ENCODE results near the gene TNKS2.
"Not testable (repeated sequence)": the region's sequence is repeated elsewhere in the genome, so short reads cannot be mapped to it uniquely, and the experiment has no call there.

TNKS2 gene

DNA sequence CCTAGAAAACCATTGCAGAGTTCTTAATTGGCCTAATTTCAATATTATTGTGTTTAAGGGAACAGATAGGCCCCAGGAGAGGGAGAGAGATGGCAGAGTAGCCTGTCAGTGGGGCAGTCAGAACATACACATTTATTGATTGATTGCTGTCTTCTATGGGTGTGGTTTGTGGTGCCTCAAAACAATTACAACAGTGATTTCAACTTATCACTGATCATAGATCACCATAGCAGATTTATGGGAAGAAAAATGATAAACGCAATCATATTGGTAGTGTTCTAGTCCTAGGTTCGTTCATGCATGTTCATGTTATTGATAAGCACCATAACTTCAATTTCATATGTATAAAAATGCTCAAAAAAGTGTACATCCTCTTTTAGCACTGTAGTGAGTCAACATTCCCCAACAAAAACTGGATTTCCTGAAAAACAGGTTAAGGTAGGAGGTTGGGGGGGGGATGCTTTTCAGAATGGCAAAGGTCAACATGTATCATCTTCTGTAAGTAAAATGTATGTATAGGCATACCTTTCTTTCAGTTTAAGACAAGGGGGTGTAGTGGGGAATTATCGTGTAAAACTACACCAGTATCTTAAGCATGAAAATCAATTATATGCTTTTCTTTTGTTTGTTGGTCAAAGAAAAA, 1.1 kb upstream of the TNKS2 start:
- FAIRE-seq: no peak

DNA sequence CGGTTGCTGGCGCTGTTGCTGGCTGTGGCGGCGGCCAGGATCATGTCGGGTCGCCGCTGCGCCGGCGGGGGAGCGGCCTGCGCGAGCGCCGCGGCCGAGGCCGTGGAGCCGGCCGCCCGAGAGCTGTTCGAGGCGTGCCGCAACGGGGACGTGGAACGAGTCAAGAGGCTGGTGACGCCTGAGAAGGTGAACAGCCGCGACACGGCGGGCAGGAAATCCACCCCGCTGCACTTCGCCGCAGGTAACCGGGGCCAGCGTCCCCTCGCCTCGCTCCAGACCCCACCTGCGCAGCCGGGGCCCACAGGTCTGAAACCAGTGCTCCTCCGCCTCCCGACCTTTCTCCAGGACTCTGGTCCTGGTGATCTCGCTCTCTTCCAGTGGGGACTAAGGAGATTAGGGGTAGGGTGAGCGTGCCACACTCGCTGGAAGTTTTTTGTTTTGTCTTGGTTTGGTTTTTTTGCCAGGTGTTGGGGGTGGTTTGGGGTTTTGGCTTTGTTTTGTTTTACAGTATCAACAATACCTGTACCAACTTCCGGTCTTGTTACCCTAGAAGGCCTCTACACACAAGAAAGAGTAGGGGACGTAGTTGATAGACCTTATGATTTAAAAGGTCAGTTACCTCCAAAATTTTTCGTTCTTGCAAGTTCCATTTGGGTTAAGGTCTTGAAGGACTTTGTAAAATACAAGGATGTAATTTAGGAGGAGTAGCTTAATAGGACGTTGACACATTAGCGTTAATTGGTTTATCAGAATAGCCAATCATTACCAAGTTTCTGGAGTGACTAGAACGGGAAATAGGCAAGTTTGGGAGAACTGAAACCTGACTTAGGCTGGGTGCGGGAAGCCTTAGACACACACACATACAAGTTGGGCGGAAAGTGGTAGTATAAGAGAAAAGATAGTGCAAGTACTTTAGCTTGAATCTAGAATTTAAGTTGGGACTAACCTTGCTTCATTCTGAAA, 704 bp downstream of the TNKS2 start:
- FAIRE-seq: peak; percentile 3

DNA sequence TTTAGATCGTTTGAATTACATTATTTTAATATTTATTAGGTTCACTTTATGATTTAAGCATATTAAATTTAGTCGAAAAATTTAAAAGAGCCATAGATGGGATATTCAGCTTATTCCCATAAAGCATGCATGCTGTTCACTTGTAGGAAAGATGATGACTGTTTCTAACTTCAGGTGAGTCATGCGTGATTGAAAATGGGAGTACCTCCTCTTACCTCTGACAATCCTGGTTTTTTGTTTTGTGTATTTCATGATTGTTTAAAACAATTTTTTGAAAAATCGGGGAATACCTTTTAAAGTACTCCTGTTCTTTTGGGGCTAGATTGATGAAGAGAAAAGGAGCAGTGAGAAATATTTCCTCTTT, 1.4 kb downstream of the TNKS2 start:
- FAIRE-seq: no peak

DNA sequence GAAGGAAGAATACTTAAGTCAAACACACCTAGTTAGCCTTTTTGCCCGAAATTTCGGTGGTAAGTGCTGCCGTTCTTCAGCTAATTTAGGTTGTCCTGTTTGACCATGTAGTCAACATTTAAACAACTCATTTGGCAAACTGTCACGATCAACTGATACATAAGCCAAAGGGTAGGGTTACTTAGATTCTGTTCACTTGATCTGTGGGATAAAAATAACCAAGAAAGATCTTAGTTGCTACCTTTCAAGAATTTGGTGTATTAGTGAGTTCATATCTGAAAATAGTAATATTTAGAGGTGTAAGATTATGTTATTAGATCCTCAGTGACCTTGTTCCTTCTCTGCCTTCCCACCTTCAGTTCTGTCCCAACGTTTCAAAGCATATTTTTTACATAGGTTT, 2.0 kb downstream of the TNKS2 start:
- no peak for FAIRE-seq

DNA sequence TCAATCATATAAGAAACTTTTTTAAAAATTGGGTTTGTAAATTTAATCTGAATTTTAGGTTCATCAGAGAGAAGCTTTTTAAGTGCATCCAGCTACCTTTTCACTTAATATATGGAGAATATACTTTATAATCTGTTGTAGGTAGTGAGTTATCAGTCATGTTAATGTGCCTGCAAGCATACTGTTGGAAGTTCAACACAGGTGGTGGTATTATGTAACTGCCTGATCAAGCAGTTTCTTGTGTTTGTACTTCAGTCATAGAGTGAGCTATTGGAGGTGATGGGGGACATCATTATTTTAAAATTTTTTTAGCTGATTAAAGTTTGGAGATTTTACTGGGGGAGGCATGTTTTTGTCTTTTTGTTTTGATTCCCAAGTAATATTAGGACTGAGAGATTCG, 2.5 kb downstream of the TNKS2 start:
- FAIRE-seq: no peak

DNA sequence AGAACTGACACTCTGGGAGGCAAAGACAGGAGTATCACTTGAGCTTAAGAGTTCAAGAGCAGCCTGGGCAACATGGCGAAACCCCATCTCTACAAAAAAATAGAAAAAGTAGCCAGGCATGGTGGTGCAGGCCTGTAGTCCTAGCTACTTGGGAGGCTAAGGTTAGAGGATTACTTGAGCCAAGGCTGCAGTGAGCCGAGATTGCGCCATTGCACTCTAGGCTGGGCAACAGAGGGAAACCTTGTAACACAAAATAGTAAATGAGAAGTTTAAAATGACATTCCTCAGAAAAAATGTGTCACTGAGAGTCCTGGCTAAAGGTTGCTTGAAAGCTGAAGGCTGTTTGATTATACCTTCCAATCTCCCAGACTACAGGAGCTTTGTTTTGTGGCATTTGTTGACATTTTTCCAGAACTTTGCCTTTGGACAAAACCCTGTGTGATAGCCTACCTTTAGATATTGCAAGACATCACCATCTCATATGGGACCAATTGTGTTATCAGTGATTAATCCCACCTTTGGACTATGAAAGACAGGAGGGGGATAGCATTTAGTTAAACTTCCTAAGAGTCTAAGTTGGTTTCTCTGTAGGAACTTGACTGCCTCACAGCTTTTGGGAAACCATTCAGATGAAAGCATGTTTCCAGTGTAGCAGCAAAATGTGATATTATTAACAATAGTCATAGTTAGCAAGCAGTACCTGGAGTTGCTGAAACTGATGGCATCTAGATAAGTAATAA, 5.3 kb downstream of the TNKS2 start:
- no peak for FAIRE-seq

DNA sequence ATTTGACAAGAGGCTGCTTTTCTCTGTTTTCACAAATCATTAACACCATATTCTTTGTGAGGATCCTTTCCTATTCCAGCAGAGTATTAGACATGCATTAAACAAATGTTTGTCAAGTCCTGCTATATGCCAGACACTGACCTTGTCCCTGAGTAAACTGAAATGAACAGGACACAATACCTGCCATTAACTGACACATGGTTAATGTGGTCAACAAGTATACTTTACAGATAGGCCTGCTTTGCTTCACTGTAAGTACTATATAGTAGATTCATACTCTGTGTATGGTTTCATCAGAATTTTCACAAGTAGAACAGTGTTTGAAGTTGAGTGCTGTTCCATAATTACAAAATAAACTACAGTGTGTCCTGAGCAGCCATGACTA, 5.9 kb downstream of the TNKS2 start:
- FAIRE-seq: no peak

DNA sequence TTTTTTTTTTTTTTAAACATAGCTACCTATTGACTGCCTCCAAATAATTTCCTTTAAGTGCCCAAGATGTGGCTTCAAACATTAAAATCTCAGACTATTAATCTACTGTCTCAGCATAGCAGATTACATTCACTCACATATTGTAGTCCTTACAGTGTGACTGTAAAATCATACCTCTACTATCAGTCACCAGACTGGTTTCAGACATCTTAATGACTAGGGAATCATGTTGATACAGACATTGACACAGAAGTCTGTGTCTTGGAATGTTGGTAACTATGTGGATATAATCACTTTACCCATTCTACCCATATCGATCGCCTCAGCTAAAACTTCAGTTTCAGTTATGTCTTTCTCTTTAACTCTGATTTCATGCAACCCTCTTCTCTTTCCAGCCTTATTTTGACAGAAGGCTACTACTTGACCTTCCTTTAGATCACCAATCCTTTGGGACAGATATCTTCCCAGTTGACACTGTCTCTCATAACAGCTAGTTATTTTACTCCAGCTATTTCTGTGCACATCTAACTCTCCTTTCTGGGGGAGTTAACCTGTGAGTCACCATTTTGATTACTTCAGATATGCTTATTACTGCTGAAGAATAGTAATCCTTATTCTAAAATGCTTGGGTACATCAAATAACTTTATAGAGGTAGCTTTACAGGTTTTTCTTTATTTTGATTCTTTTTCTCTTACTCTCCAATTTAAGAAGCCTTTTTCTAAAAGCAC, 7.0 kb downstream of the TNKS2 start:
- no peak for FAIRE-seq

DNA sequence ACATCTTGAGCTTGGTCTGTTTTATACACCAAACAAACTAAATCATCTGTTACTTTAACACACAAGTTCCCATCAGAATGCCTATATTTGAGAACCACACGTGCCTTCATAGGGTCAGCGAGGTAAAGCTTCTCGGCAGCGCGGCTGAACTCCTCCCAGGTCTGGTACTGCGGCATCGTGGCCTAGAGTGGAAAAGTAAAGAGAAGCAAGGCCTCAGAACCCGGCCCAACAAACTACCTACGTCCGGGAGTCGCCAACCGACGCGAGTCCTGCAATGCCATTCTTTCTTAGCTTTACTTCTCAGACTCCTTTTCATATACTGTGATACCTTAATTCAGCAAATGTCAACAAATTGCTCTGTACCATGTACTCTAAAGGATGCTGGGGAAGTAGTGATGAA, 9.0 kb downstream of the TNKS2 start:
- not testable (repeated sequence) for FAIRE-seq

DNA sequence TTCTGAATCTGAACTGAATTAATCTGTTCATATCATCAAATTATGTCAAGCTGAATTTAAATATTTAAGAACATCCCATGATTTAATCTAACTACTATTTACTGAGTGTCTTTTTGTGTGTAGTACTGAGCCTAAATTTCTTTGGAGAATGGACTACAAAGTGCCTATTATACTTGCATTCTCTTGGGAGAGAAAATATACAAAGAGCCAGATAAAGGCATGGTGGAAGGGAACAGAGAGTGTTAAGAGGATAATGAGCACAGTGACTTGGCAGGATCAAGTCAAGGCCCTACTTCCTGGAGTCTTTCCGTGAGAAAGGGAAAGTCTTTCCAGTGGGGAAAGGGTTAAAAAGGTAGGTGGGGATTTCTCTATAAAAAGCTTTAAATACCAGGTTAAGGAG, 15.0 kb downstream of the TNKS2 start:
- FAIRE-seq: no peak

DNA sequence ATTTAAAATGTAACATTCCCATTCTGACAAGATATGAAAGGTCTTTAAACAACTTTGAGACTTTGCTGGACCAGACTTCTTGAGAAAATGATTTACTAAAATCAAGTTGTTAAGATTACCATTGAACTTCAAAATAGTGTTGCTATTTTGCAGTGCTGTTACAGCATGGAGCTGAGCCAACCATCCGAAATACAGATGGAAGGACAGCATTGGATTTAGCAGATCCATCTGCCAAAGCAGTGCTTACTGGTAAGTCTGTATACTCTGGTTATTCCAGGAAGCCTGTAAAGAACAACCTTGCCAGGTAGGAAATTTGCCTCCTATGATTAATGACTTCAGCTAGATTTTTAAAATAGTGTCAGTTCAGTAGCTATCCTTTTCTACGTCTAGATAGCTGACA, 18.8 kb downstream of the TNKS2 start:
- peak; percentile 34 for FAIRE-seq

DNA sequence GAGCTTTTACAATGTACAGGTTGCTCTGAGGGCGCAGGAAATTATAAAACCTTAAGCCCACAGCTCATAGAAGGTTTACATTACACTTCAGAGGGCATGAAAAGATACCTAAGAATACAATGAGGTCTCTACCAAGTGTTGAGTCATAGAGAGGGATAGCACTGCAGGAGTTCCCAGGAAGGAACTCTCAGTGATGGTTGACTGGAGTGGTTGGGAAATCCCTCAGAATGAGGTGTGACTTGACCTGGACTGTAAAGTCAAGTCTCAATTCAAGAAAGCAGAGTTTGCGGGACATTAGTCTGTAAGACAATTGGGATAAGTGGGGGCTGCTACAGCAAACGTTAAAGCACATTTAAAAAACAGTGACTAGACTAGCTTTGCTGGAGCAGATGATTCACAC, 21.9 kb downstream of the TNKS2 start:
- FAIRE-seq: no peak

DNA sequence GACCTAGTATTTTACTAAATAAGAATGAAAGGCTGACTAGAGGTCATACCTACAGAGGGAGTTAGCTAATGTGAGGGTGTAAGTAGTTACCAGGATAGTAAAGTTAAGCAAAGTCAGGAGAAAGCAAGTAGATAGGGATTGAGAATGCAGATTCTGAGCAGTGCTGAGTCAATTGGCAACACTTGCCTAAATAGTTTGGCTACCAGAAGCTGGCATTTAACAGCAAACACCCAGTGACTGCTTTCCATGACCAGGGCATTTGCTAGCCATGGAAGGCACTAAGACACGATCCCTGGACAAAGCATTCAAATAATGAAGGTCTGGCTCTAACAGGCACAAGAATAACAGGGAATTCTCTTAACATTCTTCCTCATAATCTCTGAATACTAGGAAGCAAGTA, 25.9 kb downstream of the TNKS2 start:
- FAIRE-seq: no peak

DNA sequence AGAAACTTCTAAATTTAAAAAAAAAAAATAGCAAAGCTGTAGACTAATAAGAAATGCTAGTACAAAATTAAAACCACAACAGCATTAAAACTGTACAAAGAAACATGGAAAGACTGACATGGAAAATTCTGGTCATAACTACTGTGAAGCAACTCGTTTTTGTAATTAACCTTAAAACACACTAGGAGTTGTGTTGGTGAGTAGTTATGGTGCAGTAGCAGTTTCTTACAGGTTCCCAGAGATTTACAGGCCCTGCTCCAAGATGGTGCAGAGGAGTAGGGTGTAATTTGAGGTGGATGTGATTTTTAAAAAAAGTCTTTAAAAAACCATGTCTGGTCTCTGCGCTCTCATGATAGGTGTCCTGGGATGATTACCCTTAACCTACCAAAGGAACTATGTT, 31.0 kb downstream of the TNKS2 start:
- FAIRE-seq: no peak

DNA sequence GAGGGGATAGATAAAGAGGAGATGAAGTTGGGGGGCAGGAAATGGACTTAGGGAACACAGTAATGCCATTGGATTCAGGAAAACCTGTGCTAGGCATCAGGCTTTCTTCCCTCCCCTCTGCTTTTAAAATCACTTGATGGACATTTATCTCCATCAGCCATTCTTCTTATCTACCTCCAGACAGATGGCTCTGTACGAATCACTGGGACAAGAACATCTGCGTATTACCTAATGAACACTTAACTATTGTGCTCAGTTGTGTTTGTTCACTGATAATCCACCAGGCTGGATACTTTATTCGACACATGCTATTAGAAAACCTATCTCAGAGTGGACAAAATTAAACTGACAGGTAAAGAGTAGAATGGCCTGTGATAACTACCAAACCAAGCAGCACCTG, 40.0 kb downstream of the TNKS2 start:
- FAIRE-seq: no peak

DNA sequence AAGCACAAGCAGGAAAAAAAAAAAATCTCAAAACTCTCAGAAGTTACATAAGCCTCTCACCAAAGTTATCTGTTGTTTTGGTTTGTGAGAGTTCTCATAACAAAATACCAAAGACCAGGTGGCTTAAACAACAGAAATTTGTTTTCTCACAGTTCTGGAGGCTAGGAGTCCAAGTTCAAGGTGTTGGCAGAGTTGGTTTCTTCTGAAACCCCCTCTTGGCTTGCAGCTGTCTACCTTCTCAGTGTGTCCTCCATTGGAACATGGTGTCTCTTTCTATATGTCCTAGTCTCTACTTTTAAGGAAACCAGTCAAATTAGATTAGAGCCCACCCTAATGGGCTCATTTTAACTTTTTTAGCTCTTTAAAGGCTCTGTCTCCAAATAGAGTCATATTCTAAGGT, 44.9 kb downstream of the TNKS2 start:
- FAIRE-seq: no peak

DNA sequence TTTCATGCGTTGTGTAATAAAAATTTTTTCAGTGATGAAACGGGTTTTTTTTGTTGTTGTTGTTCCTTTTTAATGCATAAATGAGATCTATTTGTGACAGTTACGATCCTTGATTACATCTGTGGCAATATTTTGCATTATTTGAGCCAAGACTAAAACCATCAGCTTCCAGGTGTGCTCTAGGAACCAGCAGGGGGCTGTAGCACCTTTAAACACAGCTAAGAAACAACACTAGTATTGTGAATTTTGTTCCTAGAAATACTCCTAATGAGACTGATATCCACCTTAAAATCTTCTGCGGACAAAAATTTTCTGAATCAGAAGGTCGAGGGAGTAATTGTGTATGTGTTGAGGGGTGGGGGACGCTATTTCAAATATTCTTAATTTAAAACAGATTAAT, 58.4 kb downstream of the TNKS2 start:
- no peak for FAIRE-seq

DNA sequence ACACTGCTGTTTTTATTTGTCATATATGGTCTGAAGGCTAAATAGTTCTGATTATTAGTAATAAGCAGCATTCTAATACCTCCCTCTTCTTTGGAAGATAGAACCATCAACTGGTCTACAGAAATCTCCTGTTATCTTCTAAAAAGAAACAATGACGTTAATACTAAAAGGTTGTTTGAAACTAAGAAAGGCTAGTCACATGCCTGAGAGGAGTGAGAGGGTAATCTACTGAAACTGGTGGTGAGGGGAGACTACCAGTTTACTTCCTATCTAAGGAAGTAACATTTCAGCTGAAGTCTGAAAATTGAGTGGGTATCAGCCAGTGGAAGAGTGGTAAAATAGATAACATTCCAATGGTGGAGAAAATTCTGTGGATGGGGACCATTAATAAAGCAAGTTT, 62.7 kb downstream of the TNKS2 start:
- FAIRE-seq: no peak

DNA sequence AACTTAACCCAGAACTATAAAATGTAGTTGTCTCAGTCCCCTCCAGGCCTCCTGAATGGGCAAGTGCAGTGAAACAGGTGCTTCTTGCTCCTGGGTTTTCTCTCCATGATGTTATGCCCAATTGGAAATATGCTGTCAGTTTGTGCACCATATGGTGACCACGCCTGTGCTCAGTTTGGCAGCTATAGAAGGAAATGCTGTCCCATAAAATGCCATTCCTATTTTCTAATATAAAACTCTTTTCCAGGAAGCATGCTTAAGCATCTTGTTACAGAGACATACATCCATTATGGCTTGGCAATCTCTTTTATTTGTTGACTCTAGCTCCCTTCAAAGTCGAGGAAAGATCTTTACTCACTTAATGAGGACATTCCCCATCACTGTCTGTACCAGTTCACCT, 65.9 kb downstream of the TNKS2 start:
- FAIRE-seq: no peak

DNA sequence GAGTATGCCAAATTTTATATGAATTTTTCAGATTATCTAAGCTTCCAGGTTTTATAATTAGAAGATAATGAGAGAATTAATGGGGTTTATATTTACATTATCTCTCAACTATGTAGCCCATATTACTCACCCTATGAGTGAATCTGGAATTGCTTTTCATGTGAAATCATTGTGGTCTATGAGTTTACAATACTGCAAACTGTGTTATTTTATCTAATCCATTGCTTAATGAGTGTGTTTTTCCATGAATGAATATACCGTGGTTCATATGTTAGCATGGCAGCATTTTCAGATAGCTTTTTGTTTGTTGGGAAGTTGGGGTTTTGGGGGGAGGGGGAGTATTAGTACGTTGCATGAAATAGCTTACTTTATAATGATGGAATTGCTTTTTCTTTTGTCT, 66.5 kb downstream of the TNKS2 start:
- no peak for FAIRE-seq

DNA sequence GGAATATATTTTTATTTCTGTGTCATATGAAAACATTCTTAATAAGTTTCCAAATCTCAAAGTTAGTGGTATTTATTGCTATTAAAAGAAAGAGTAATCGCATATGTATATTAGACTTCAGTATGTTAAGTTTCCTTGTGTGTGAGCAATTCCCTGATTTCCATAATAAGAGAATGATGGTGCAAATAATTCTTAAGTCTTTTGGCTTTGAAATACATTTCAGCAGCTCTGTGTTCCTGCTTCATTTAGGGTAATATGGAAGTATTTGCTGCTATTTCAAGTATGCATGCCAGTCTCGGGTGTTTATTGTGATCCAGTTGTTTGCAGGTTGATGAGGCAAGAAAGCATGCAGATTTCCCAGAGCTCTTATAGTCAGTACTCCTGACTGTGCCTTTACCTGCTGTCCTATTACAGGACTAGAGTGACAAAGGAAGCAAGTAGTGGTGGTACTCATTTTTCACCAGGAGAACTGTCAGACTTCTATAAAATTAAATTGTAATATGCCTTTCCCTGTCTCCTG, 67.4 kb downstream of the TNKS2 start:
- FAIRE-seq: peak; percentile 34

DNA sequence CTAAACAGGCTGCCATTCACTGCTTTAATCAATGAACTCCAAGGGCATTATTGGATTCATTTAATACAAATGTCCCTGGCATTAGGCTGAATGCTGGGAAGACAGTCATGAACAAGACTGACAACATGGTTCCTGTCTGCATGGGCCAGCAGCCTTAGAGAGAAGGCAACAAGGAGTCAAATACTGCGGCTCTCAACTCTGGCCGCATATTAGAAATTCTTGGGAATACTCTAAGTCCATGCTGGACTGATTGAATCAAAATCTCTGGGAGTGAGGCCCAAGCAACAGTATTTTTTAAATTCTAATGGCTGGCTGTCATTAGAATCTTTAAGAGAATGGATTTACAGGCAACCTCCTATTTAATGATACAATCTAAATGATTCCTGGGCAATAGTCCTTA, 76.9 kb downstream of the TNKS2 start:
- no peak for FAIRE-seq

DNA sequence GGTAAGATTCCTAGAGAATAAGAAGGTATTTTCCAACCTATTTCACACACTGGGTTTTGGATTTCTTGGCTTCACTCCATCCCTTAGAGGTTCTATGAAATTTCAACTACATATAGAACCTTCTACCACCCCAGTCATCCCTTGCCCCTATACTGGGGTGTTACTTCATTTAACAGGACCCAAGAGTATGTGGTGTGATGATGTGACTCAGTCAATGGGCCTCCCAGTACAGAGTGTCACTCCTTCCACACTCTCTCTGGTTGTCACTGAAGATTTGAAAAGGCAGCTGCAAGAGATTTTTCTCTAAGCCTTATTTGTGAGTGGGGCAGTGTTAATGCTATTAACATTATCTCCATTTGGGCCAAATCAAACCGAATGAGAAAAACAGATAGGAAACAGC, 77.6 kb downstream of the TNKS2 start:
- FAIRE-seq: no peak

Measured in A204.1 (cell line).